Activated CD8-positive, alpha-beta memory T cell treated with anti-CD3 and anti-CD28 coated beads, Interleukin-2, amount 50 U/mL, for 24 hours (primary cell): Measurements from ENCODE around the gene SH3RF1.

Source experiments
- DNase-seq: peaks from one replicate; pipeline ENCODE4 v3.0.0-alpha.2; 2020; ENCODE audit errors: extremely low read depth

Gene SH3RF1

DNA sequence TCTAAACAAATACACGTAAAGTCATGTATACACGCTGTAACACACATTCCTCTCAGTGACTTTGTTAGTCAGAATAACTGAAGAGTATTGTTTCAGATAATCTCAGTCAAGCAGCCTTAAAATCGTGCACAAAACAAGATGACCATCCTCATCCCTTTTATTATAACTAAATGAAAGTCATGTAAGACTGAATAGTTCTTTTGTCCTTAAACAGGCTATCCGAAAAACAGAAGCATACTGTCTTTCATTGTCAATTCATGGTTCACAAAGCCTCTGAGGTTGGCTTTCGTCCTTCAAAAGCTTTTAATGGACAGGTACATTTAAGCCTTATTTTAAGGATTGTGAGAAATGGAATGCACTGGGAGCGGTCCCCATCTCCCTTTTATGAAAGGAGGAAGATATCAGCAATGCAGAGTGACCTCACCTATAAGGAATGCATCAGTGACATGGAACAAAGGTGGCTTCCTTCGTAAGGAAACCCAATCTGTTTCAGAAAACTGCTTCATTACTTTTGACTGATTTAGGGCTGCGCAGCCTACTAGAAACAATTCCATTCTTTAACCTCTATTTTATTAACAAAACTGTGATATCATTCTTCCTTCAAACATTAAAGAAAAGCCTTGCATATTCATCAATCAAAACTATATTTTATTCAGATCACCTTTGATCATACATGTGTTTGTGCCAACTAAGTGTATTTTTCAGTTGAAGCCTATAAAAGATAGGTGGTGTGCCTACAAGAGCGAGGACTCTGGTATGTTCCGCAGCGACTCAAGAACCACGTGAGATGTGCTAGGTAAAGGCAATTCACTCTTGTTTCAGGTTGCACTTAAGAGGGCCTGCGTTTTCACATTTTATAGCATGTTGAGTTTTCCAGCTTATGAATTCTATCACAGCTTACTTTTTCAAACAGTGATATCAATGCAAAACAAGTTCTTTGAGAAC lies 19.2 kb downstream of the SH3RF1 start:
- no peak for DNase-seq

DNA sequence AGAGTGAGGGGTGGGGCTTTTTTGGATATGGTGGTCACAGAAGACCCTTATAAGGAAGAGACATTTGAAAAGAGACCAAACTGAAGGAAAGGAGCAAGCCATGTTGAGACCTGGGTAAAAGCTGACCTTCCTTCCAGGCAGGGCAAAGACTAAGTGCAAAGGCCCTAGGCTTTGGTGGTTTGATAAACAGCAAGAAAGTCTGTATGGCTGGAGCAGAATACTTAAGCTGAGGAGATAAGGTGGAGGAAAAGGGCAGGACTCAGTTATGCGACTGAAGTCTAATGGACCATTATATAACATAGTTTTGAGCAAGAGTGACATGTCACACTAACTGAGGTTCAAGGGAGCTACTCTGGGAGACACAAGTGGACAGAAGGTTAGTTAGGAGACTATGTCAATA lies 20.0 kb downstream of the SH3RF1 start:
- no peak for DNase-seq

DNA sequence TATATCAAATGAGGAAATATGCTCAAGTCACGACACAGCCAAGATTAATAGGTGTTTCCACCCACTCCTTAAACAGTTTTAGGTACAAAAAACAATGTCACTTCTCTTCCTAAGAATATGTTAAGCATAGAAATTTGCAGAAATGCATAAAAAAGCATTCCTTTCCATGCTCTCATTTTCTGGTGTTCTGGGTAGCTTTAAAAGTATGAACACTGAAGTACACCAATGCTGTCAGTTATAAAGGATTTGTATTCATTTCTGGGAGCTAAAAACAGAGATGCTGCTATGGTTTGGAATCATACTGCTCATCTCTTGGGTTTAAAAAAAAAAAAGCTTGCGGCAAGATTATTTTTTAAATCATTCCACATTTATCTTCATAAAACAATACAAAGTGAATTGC lies 20.8 kb downstream of the SH3RF1 start:
- no peak for DNase-seq

DNA sequence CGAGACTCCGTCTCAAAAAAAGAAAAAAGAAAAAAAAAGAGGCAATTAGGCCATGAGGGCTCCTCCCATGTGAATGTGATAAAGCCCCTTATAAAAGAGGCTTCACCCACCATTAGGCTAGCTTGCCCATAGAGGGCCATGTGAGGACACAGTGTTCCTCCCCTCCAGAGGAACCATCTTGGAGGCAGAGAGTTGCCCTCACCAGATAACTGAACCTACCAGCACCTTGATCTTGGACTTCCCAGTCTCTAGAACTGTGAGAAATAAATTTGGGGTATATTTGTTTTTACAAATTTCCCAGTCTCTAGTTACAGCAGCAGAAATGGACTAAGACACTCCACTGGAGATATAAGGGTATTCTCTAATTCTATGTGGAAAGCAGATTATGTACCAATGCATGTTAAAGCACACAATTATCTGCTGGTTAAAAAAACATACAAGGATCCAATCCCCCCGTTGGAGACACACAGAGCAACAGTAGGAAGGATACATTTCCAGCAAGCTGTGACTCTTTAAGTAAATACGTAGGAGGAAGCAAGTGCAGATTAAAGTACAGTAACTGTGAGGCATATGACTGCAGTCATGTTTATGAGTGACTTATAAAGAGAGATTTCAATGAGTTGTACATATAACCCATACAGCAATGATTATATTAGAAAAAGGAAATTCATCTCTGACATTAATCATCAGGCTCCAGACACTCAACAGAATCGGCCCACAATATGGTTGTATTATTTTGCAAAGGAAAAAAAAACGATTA lies 21.4 kb downstream of the SH3RF1 start:
- DNase-seq, result no peak

DNA sequence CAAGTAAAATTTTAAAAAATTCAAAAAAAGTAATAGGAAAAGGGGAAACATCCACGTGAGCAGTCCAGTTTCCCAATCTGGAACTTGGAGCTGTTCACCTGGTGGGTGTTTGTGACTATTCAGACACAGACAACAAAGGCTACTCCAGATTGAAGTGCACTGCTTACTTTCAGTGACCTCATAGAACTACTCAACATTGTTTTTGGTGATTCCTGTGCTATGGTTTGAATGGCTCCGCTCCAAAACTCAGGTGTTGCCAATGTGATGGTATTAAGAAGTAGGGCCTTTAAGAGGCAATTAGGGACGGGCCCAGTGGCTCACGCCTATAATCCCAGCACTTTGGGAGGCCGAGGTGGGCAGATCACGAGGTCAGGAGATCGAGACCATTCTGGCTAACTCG lies 22.1 kb downstream of the SH3RF1 start:
- no peak for DNase-seq

DNA sequence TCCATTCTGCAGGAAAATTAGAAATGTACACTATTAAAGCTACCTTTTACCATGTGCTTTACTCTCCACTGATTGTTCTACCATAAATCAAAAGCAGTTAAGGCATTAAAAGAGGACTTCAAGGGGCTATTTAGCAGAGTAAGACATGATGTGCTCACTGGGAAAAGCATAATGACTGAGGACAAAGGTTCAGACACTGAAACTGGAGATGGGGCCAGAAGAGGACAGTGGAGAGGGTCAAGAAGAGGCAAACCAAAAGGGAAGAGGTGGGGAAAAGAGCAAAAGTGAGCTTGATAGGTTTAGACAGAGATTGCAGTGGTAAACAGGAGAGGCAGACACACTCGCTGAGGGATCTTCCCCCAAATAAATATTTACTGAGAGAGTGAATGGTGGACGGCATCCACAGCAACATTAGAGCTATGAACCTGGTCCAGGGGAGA lies 23.8 kb downstream of the SH3RF1 start:
- DNase-seq, result no peak

DNA sequence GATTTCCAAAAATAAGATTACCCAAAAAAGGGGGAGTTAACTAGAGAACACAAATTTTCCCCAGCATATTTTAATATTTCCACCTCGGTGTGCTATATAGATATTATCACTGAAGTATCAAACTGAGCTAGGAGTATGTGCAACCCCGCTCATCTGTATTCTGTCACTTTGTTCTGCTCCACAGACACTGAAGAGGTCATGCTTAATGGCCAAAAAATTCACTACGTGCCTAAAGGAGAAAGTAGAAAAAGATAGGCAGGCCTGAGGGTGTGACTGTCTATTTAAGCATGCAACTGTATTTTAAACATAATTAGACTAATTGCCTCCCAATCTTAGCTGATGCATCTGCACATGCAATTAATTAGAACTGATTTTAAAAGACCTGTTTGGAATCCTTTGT lies 24.5 kb downstream of the SH3RF1 start:
- no peak for DNase-seq

DNA sequence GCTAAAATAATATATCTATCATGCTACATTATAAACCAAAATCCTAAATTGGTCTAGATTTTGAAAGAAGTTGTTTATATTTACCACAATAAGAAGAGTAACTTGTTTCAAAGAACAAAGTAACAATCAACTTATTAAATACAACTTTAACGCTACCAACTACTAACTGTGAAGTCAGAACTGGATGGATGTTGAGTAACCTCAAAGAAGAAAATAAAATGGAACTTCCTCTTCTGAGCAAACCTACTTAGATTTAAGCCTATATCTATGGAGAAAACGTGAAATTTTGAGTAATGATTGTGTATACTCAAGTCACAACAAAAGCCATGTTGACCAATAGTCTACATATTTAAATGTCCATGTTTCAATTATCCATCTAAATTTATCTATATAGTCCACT lies 25.7 kb downstream of the SH3RF1 start:
- DNase-seq, result no peak

DNA sequence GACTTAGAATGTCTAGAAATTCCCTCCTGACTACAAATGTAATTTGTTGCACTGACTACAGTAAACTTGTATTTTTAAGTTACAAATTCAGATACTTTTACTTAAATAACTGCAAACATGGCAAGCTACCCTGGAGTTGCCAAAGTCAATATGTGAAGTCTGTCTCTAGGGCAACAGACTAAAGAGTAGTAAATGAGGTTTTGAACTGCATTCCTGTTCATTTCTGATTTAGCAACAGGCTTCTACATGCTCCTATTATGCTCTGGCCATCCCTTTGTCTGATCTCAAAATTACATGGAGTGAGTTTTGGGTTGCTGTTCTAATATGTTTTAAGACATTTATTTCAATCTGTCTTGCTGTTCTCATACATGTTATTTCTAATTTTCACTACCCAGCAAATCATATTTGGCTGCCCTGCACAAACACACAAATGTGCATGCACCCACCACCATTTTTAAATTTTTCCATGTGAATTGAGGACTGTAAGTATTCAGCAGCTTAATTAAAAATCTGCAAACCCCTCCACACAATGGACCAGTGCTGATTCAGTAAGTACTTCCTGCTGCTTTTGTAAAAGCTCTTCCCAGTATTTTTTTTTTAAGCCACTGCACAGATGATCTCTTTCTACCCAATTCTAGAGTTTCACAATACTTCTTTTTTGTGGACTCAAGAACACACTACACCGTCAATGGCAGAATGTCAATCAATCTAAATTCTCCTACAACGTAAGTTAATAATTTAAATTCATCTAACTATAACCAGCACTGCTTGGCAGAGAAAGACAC lies 26.7 kb downstream of the SH3RF1 start:
- DNase-seq, result no peak

DNA sequence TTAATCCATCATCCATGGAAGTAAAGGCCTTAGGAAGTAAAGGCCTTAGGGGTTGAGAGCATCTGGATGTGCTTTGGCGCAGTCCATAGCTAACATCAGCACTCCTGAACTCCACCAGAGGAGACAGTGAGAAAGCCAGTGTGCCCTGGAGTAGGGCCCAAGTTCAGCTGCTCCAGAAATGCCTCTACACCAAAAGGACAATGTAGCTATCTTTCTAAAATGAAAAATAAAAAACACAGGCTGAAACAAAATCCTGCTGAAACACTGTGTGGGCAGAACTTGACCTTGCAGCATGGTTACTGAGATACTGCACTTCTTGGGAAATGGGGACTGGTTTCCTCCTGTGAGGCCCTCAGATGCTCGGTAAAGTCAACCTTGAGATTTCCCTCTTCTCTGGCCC lies 29.3 kb downstream of the SH3RF1 start:
- DNase-seq, result no peak

DNA sequence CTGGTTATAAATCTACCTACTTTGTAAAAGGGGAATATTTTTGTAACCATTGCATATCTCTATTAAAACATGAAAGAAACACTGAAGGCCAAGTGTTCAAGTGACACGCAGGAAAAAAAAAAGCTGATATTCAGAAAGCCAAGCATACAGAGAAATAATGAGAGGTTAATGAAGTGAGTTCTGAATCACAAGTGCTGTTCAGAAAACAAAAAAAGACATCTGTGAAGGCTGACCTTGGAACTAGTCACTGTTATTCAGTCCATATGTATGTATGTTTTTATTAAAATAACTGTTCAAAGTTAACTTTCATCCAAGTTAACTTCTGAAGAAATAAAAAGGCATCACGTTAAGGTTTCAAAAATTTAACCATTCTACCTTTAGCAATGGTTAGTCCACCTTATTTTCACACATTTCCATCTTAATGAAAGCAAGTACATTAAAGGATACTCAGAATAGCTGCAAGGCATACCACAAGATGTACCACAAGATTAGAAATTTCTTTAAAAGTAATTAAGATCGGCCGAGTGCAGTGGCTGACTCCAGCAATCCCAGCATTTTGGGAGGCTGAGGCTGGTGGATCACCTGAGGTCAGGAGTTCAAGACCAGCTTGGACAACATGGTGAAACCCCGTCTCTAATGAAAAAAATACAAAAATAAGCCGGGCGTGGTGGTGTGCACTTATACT lies 31.4 kb downstream of the SH3RF1 start:
- no peak for DNase-seq

DNA sequence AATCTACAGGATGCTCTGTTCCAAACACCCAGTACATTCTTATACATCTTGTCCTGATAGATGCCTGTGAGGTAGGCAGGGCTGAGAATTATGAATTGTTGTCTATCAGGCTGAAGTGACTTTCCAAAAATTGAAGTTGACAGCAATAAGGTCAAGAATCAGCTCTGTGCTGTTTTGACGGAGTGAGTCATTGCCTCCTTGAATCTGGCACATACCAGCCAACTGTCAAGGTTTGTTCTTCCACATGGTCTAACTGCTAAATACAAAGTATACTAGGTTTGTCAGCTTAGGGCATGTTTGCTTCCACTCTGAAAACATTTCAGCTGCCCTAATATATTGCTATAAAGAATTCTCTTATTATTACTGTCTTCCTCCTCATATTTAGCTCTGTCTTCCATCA lies 32.3 kb downstream of the SH3RF1 start:
- no peak for DNase-seq

DNA sequence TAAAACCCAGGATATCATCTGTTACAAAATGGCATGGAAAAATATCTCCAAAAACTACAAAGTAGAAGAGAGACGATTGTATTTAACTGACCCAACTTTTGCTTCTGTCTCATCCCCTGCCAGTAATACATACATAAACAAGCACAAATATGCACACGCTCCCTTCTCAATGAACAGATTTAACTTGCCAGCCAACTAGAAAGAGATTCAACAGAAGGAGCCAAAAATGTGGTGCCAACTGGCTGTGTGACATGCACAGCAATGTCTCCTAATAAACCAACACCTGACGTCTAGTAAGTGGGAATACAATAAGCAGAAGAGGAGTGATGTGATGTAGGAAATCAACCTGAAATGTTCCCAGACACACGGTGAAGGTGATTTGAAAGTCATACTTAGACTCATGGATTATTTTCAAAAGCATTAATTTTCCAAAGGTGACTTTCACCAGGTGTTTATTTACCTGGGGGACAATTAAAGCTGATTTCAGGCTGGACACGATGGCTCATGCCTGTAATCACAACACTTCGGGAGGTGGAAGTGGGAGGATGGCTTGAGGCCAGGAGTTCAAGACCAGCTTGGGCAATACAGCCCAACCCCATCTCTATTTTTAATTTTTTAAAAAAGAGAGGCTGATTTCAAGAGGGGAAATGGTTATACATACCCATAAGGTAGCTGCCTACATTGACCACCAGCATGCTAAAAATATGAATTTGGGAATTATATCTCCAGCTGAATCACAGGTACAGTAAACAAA lies 33.7 kb downstream of the SH3RF1 start:
- no peak for DNase-seq

DNA sequence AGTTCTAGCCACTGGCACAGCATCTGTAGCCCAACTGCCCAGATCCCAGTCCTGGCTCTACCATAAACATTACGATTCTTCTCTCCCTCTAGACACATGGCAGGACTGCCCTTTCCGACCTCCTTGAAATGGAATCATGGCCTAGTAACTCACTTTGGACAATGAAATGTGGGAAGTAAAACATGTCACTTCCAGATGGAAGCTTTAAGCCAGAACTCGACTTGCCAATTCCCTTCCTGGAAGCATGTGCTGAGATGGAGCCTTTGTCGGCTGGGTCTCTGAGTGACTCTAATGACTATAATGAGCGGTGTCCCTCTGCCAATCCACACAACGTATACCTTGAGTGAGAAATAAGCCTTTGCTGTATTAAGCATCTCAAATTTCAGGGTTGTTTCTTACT lies 34.7 kb downstream of the SH3RF1 start:
- DNase-seq, result no peak

DNA sequence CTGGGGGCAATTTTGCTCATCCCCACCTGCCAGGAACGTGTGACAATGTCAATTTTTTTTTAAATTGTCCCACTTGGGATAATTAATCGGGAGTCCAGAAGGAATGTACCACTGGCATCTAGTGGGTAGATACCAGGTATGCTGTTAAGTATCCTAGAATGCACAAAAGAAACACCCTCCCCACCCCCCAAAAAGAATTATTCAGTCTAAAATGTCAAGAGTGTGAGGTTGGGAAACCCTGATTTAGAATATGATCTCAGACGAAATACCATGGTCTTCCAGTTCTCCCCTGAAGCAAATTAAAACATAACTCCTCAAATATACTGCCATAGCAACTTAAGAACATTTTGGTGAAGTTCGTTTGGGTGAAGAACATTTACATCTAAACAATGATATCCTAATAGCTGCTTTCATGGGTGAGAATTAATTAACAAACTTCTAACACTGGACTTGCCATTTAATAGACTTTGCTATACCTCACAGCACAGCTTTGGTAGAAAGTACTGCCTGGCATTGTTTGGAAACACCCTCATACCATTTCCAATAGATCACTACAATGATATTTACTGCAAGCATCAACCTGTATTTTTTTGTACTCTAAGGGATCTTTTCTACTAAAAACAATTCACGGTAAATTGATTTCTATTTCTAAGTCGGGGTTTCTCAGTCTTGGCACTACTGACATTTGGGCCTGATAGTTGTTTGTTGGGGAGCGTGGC lies 36.5 kb downstream of the SH3RF1 start:
- DNase-seq, result no peak

DNA sequence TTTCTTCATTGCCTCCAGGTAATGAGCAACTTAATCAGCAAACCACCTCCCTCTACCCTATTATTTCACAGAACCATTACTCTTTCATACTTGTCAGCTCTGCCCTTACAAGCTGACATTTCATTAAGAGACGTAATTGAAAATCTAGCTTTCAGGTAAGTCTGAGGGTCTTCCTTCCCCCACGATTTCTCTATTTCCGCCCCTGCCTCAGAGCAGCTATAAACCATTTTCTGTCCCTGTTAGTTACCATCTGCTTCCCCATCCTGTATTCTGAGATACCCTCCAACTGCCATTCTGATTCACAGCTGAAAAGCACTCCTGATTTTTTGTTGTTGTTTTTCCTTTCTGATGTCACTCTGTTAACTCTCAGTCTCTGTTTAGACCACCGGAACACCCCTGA lies 37.1 kb downstream of the SH3RF1 start:
- no peak for DNase-seq

DNA sequence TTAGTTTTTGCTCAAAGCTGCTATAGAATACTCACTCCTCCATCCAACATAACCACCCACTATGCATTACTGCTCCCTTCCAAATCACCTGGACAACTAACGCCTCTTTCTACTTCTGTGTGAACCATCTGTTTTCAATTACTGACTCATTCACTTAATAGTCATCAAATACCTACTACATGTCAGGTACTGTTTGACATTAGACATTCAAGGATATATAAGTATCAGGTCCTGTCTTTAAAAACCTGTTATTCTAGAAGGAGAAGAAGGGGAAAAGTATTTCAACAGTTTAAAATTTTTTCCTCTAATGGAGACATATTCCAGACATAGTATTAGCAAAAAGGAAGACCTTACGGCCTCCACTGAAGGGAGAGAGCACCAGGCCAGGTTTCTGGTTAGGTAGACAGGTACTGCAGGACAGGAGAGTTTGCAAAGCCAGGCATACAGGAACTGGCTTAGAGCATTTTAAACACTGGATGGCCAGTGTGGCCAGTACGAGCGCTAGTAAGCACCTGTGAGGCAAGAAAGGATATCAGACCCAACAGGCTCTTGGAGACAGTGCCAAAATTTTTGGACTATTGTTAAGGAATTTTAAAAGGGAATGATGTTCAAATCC lies 39.0 kb downstream of the SH3RF1 start:
- no peak for DNase-seq

DNA sequence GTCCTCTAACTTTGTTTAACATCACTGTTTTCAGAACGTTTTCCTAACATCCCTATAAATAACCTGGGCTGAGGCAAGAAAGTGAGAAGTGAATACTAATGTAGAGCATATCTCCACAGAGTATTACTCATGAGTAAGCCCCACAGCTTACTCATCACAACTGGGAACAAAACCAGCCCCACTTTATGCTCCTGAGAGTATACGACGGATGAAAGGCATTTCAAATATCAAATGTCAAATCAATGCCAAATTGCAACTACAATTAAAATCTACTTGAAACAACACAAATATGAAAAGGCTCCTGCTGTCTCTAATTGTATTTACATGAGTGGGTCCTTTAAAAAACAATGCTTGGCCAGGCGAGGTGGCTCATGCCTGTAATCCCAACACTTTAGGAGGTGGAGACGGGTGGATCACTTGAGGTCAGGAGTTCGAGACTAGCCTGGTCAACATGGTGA lies 41.2 kb downstream of the SH3RF1 start:
- DNase-seq, result no peak

DNA sequence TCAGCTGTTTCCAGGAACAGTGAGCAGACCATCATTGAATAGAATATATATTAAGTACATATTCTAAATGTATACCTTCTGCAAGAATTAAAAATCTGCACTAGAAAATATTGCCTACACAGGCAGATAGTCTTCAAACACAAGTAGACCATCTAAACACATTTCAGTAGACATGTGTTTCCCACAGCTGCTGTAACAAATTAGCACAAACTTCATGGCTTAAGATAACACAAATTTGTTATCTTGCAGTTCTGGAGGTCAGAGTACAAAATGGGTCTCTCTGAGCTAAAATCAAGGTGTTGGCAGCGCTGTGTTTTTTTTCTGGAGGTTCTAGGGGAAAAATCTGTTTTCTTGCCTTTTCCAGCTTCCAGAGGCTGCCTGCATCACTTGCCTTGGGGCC lies 42.7 kb downstream of the SH3RF1 start:
- no peak for DNase-seq

DNA sequence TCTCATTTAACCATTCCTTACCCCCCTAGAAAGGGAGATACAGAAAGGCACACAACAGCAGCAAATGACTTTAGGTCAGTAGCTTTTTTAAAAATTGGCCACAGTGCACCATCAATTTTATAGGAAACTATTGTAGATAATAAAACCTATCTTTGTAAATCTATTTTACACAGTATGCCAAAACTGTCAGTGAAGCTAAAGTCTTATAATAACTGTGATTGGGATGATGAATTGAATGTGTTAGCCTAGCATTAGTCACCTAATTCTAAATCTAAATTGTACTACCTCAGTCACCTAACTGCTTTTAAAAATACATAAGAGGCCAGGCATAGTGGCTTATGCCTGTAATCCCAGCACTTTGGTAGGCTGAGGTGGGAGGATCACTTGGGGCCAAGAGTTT lies 44.2 kb downstream of the SH3RF1 start:
- no peak for DNase-seq
